Posterior vena cava (tissue), 2 donors: ENCODE data around the gene PEAK1. TPM values are rescaled to one million over a fixed set of nuclear protein-coding genes. Genes with fewer than 3 reads are reported as not detected.

Source experiments
- DNase-seq: peaks from one replicate; pipeline ENCODE4 v3.0.0-alpha.2; 2020; ENCODE audit warnings: low spot score
- intact Hi-C, 2 donors: fragments of 100-400 bp; cut with DNase I; formaldehyde crosslinking; loops; one replicate each; pipeline versions ENCODE4 v1.14.1 to v1.14.2; 2022 to 2023
- total RNA-seq, 2 donors: library from RNA; stranded (reverse); fragmentation: NEBNext Ultra II Directional; extraction: Animal tissue kit (Norgen Biotek cat#: 25700); gene quantifications; one replicate each; pipeline ENCODE4 v1.2.1, GENCODE V29; 2021
- donor health status: DM: yes; HTN: yes; CAD: no.
- donor health status: DM: yes; HTN: yes; CAD: no.

The PEAK1 gene
- total RNA-seq, 2 donors from 2014 or later = 78.6 to 101 TPM

DNA sequence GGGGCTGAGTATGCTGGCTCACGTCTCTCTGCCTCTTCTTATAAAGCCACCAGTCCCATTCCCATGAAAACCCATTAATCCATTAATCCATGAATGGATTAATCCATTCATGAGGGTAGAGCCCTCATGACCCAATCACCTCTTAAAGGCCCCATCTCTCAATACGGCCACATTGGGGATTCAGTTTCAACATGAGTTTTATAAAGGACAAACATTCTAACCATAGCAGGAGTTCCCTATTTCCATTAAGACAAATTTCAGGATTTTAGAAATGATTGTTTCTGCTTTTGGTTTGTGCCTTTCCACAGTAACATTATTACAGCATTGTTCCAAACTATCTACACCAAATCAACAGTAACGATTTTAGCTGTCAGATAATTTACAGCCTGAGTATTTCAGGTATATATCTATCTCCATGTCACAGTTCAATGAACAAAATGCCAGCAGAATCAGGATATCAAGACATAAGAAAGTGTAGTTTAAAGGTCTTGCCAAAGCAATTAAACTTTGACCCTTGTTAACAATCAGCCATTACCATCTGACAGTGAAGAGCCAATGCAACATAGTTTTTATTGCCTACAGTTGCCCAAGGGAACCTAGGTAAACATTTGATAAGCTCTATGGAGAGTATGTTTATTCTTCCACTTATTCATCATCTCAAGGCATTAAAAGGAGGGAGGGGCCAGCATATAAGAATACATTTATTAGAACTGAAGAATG is 352.8 kb downstream of the PEAK1 start:
- intact Hi-C loops = no loop called here
- no peak for DNase-seq

DNA sequence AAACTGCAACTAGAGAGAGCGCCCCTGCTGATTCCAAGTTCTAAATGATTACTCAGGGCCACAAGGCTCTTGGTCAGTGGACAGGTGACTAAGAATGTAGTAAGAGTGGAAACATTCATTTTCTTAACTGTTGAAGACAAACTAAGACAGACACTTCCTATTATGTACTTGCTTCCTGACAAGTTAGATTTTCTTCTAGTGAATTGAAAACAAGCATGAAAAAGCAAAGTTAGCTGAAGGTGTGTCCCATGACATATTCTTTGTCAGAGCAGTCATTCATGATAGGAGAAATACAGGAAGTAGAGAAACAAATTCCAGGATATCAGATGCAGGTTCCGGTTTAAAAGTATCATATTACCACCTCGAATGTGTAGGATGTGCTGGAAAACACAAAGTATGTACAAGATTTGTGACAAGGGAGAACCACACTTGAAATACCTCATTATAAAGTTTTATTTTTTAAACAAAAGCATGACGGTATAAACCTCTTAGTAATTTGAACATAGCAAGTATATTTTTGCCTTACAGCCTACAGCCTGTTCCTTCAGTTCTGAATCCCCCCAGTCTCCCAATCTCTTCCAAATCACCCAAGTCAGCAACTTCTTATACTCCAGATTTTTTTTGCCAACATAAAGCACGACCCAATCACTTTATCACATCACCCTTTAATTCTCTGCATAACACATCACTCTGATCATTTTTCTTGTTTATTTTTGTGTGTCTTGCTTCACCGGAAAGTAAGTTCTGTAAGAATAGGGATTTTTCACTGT is 355.2 kb downstream of the PEAK1 start:
- intact Hi-C loops = no loop called here
- DNase-seq = no peak

DNA sequence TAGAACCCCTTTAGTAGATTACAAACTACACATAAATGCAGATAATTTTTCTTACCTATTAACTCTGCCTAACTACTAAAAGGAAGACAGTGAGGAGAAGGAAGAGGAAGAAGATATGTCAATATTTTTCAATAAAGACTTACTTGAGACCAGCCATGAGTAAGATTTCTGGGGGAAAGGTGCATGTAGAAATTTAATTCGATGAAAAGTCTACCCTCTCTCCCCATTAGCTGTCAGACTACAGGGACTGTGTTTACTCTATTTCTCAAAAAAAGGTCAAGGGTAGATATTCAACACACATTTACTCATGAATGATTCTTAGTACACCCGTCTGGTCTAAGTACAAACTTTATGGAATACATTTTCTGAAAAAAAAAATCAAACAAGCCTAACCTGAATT is 355.8 kb downstream of the PEAK1 start:
- no peak for DNase-seq
- intact Hi-C loops = no loop called here

DNA sequence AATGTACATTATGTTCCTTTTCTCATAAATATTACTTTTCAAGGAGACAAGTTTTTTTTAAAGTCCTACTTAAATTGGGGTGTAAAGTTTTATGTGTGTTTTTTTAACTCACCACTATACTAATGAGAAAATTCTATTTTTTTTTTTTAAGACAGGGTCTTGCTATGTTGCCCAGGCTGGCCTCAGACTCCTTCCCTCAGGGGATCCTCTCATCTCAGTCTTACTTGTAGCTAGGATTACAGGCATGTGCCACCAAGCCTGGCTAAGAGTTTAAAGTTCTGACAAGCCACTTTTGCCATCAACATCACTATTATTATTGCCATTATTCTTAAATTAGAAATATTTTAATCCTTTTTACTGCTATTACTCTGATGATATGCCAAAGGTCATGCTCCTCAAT is 356.7 kb downstream of the PEAK1 start:
- intact Hi-C loops = no loop called here
- no peak for DNase-seq

DNA sequence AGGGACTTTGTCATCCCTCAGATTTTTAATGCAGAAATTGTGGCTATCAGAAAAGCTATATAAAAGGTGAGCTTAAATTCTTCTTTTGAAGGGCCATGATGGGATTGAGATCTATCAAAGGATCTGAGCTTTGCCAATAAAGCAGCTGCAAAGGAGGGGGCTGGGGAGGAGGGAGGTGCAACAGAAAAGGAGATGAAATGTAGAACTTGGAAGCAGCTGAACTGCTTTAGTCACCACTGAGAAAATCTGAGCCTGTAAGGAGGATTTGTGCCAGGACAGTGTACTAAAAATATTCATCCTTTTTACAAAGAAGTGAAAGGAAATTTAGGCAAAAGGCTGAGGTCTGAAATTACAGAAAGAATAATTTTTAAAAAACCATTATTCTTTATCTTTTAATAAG is 359.4 kb downstream of the PEAK1 start:
- intact Hi-C loops = no loop called here
- DNase-seq = no peak

- intact Hi-C loops = no loop called here
- DNase-seq = no peak
Observed at GRCh38 chr15:77059786-77060361, 360.0 kb downstream of the PEAK1 start.

- intact Hi-C loops = no loop called here
- no peak for DNase-seq
Observed at GRCh38 chr15:77058468-77058867, 361.4 kb downstream of the PEAK1 start.

GRCh38 chr15:77057685-77058084 is 362.2 kb downstream of the PEAK1 start:
- intact Hi-C loops = no loop called here
- DNase-seq = no peak

- intact Hi-C loops = no loop called here
- DNase-seq = no peak
Observed at GRCh38 chr15:77057072-77057471, 362.8 kb downstream of the PEAK1 start.

DNA sequence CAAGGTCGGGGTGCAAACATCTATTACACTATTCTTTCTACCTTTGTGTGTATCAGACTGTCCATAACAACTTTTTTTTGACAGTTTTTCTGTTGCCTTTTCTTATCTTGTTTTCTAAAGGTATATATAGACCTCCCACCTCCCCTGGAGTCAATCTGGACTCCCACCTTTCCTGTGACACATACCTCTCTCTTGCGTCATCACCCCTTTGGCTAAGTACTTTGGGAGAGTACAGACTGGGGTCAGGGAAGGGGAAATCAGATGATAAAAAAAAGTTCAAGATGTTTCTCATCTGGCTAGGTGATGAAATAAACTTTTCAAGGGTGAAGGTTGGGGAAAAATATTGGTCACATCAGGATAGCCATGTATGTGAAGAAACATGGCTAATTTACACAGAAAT is 366.2 kb downstream of the PEAK1 start:
- no peak for DNase-seq
- intact Hi-C loops = no loop called here

DNA sequence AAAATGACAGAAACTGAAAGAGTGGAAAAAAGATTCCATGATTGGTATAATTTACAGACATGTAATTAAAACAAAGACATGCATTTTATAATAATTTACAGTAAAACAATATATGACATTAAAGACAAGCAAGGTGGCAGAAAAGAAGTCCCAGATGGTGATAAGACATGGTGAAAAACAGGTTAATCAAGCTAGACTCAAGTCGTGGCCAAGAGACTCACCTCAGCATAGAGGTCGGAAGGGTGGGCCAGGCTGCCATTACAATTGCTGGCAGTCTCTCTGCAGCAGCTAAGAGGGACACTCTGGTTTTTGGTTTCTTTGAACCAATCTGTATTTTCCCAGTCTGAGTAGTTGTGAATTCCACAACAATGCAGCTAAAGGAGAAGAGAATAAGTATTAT is 367.3 kb downstream of the PEAK1 start:
- intact Hi-C loops = no loop called here
- DNase-seq = no peak

Other genes starting within 250 kb of the PEAK1 start
- 10 to 100 TPM; 22.2 to 24.6 TPM for gene HMG20A, start 784 bp upstream of the PEAK1 start, total RNA-seq
- gene LINGO1, start 212.8 kb upstream of the PEAK1 start, total RNA-seq = 1 to 10 TPM; 1.9 to 2.2 TPM